ENCODE results near the gene MYLK3.

- TF ChIP-seq POLR2A (IDR thresholded peaks at IDR 0.05; ENCODE audit: low read depth, low read length) (no peak), EZH2 (IDR thresholded peaks at IDR 0.05; ENCODE audit: borderline replicate concordance, low read depth, low read length, severe bottlenecking) (no peak), POLR2AphosphoS5 (IDR thresholded peaks at IDR 0.05; ENCODE audit: insufficient read depth, low read depth, low read length) (no peak), GATA2 (IDR thresholded peaks at IDR 0.05; ENCODE audit: insufficient read depth, insufficient read length, low read depth, low read length) (no peak), MAX (IDR thresholded peaks at IDR 0.05; ENCODE audit: insufficient read depth, insufficient read length) (no peak), MYC (IDR thresholded peaks at IDR 0.05; ENCODE audit: low read depth, low read length) (no peak), JUN (IDR thresholded peaks at IDR 0.05; ENCODE audit: borderline replicate concordance, insufficient read depth, insufficient read length, low read depth) (no peak), FOS (IDR thresholded peaks at IDR 0.05; ENCODE audit: borderline replicate concordance, insufficient read depth, low read length) (no peak)
- TF ChIP-seq, protein P1, sequence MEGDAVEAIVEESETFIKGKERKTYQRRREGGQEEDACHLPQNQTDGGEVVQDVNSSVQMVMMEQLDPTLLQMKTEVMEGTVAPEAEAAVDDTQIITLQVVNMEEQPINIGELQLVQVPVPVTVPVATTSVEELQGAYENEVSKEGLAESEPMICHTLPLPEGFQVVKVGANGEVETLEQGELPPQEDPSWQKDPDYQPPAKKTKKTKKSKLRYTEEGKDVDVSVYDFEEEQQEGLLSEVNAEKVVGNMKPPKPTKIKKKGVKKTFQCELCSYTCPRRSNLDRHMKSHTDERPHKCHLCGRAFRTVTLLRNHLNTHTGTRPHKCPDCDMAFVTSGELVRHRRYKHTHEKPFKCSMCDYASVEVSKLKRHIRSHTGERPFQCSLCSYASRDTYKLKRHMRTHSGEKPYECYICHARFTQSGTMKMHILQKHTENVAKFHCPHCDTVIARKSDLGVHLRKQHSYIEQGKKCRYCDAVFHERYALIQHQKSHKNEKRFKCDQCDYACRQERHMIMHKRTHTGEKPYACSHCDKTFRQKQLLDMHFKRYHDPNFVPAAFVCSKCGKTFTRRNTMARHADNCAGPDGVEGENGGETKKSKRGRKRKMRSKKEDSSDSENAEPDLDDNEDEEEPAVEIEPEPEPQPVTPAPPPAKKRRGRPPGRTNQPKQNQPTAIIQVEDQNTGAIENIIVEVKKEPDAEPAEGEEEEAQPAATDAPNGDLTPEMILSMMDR (IDR thresholded peaks at IDR 0.05; ENCODE audit: extremely low read depth in 1 of 2, insufficient read depth in 1 of 2, low read depth in 1 of 2, low read length in 2 of 2), result no peak
These were observed 46.1 kb downstream of the MYLK3 start for GRCh38 chr16:46702030-46702429.
